Activated CD4-positive, alpha-beta T cell treated with anti-CD3 and anti-CD28 coated beads for 36 hours (primary cell): Measurements from ENCODE around the gene FAM163A. TPM values are rescaled to one million over a fixed set of nuclear protein-coding genes. Genes with fewer than 3 reads are reported as not detected.

Experiments
- ATAC-seq: fragments of 200-7000 bp; cut with Tn5 transposase; one replicate; pipeline ENCODE4 v1.10.0; 2021; ENCODE audit warnings: mild to moderate bottlenecking, moderate library complexity
- CTCF ChIA-PET: fragments of 350-600 bp; sonication (Branson Sonifier 250); formaldehyde crosslinking; loops from one replicate; lab custom pipeline; 2021; ENCODE audit warnings: antibody characterized with exemption; lab: Charles Lee
- POLR2A ChIA-PET: fragments of 350-600 bp; sonication (Branson Sonifier 250); formaldehyde crosslinking; loops from one replicate; lab custom pipeline; 2021; ENCODE audit warnings: antibody characterized with exemption, inconsistent platforms; lab: Charles Lee
- DNase-seq: peaks from one replicate; pipeline ENCODE4 v3.0.0-alpha.2; 2020
- H3K27ac Mint-ChIP-seq: one replicate; pipeline ENCODE4 v1.8.0; 2021; ENCODE audit warnings: mixed read lengths
- H3K27me3 Mint-ChIP-seq: one replicate; pipeline ENCODE4 v1.8.0; 2021; ENCODE audit warnings: mixed read lengths
- H3K36me3 Mint-ChIP-seq: one replicate; pipeline ENCODE4 v1.8.0; 2021; ENCODE audit warnings: low read depth, mixed read lengths
- H3K4me1 Mint-ChIP-seq: one replicate; pipeline ENCODE4 v1.8.0; 2021; ENCODE audit warnings: mixed read lengths
- H3K4me3 Mint-ChIP-seq: one replicate; pipeline ENCODE4 v1.8.0; 2021; ENCODE audit warnings: mild to moderate bottlenecking, moderate library complexity, mixed read lengths
- H3K9me3 Mint-ChIP-seq: one replicate; pipeline ENCODE4 v1.8.0; 2021; ENCODE audit warnings: low read depth, mixed read lengths
- intact Hi-C, 2 experiments: fragments of 100-400 bp; cut with DNase I in 1 of 2; cut with micrococcal nuclease in 1 of 2; formaldehyde crosslinking; loops; one replicate each; pipeline versions ENCODE4 v1.14.2 to v1.15.1; 2022 to 2024; cut with DNase I, micrococcal nuclease
- total RNA-seq, 2 experiments: library from RNA; stranded (reverse); gene quantifications; one replicate each; pipeline ENCODE4 v1.2.3, GENCODE V29; 2021

FAM163A gene
- total RNA-seq, 2 experiments from 2014 or later = not detected

DNA sequence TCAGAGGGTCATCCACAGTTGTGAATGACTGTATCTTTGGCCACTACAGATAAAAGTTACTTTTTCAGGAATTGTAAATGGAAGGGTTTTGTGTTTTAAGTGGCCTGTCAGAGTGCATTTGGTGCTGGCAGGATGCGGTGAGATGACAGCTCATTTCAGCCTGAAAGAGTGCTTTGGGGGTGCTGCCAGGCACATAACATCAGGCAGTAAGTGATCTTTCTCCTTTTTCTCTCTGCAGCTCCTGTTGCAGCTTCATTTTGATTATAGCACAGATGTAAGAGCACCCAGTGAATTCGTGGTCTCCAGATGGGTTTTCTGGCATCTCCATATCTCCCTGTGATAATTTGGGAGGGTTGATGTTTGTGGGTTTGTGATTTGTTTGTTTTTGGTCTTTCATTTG is 14.8 kb upstream of the FAM163A start:
- no peaks in the 10 kb centered on the region for H3K9me3 Mint-ChIP-seq
- peaks cover 10% of the 10 kb centered on the region for H3K27me3 Mint-ChIP-seq
- intact Hi-C loops = no loop called here
- H3K4me3 Mint-ChIP-seq = no peak overlapping the region
- H3K4me1 Mint-ChIP-seq = no peaks in the 10 kb centered on the region
- H3K27ac Mint-ChIP-seq = no peak overlapping the region
- DNase-seq (no peak), ATAC-seq (no peak)
- ChIA-PET CTCF (interaction anchor here (0.6 to 3.7 kb wide), 4 partner anchors 22 to 1226 kb away, joined by 3 to 17 read pairs (median 7); no protein-coding TSS in a partner anchor), POLR2A (no interaction called here)
- H3K36me3 Mint-ChIP-seq = no peaks in the 10 kb centered on the region

- ChIA-PET CTCF (interaction anchor here (1.2 to 2.9 kb wide), 5 partner anchors 20 to 85 kb away, joined by 3 to 11 read pairs (median 6); no protein-coding TSS in a partner anchor), POLR2A (no interaction called here)
- Mint-ChIP-seq H3K4me3 (no peak overlapping the region), H3K36me3 (no peaks in the 10 kb centered on the region), H3K27ac (no peak overlapping the region), H3K27me3 (peaks cover 10% of the 10 kb centered on the region), H3K9me3 (no peaks in the 10 kb centered on the region), H3K4me1 (no peaks in the 10 kb centered on the region)
- ATAC-seq = no peak
- DNase-seq = no peak
- intact Hi-C loops = no loop called here
Observed at GRCh38 chr1:179729881-179730280, 13.2 kb upstream of the FAM163A start.

- Mint-ChIP-seq H3K4me3 (no peak overlapping the region), H3K9me3 (no peaks in the 10 kb centered on the region), H3K36me3 (no peaks in the 10 kb centered on the region), H3K4me1 (no peaks in the 10 kb centered on the region), H3K27ac (no peak overlapping the region), H3K27me3 (peaks cover 15% of the 10 kb centered on the region)
- intact Hi-C loops = no loop called here
- DNase-seq (no peak), ATAC-seq (no peak)
- ChIA-PET POLR2A (interaction anchor here (0.7 kb wide), 1 partner anchor 794 kb away, joined by 4 read pairs; no protein-coding TSS in a partner anchor), CTCF (interaction anchor here (0.9 to 3.0 kb wide), 5 partner anchors 10 to 83 kb away, joined by 3 to 12 read pairs (median 6); no protein-coding TSS in a partner anchor)
Observed at GRCh38 chr1:179731643-179732042, 11.4 kb upstream of the FAM163A start.

- no peak for DNase-seq
- no peaks in the 10 kb centered on the region for H3K4me1 Mint-ChIP-seq
- ATAC-seq = no peak
- intact Hi-C loops = no loop called here
- peak overlapping the region; percentile 23 for H3K4me3 Mint-ChIP-seq
- H3K27ac Mint-ChIP-seq = no peak overlapping the region
- CTCF ChIA-PET = interaction anchor here (0.8 to 1.1 kb wide), 2 partner anchors 11 to 68 kb away, joined by 3 read pairs; no protein-coding TSS in a partner anchor
- no peaks in the 10 kb centered on the region for H3K9me3 Mint-ChIP-seq
- POLR2A ChIA-PET = no interaction called here
- H3K36me3 Mint-ChIP-seq = no peaks in the 10 kb centered on the region
- peaks cover 56% of the 10 kb centered on the region for H3K27me3 Mint-ChIP-seq
Observed at GRCh38 chr1:179742291-179742690, 800 bp upstream of the FAM163A start.

- H3K27ac Mint-ChIP-seq = no peak overlapping the region
- peaks cover 59% of the 10 kb centered on the region for H3K27me3 Mint-ChIP-seq
- no peak overlapping the region for H3K4me3 Mint-ChIP-seq
- no peak for ATAC-seq
- intact Hi-C loops = no loop called here
- H3K36me3 Mint-ChIP-seq = no peaks in the 10 kb centered on the region
- ChIA-PET POLR2A (no interaction called here), CTCF (interaction anchor here (0.6 kb wide), 2 partner anchors 71 to 164 kb away, joined by 3 read pairs; no protein-coding TSS in a partner anchor)
- no peaks in the 10 kb centered on the region for H3K4me1 Mint-ChIP-seq
- peak; percentile 8 for DNase-seq
- H3K9me3 Mint-ChIP-seq = no peaks in the 10 kb centered on the region
Observed at GRCh38 chr1:179743679-179744400, 749 bp downstream of the FAM163A start.

DNA sequence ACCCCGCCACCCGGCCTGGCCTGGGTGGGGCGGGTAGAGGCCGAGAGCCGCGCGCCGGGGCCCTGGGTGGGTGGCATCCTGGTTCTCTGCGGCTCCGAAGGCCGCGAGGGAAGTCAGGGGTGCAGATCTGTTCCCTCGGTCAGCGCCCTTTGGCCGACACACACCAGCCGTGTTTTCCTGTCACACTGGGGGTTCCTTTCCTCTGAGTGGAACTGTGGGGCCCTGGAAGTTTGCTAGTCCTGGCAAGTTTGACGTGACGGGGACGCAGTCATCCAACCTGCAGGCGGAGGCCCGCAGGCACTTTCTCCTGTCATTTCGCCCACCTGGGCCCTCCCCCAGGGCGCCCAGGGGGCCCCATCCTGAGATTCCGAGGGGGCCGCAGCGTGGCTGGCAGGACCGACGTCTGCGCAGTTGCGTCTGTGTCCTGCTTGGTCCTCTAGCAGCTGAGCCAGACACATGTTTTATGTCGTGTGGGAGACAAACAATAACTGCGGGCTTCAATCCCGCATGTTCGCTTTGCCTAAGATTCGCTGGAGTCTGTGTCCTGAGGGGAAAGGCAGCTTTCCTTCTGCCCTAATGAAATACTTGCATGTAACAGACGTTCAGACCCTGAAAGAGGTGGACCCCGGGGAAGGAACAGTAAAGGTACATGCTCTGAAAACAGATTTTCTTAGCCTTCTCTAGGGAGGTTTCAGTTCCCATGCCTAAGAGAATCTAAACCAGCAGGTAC is 1.5 kb downstream of the FAM163A start:
- DNase-seq (no peak), ATAC-seq (no peak)
- peaks cover 59% of the 10 kb centered on the region for H3K27me3 Mint-ChIP-seq
- H3K4me1 Mint-ChIP-seq = no peaks in the 10 kb centered on the region
- intact Hi-C loops = no loop called here
- no peak overlapping the region for H3K4me3 Mint-ChIP-seq
- ChIA-PET CTCF (no interaction called here), POLR2A (no interaction called here)
- no peaks in the 10 kb centered on the region for H3K36me3 Mint-ChIP-seq
- no peak overlapping the region for H3K27ac Mint-ChIP-seq
- H3K9me3 Mint-ChIP-seq = no peaks in the 10 kb centered on the region

GRCh38 chr1:179745131-179745611 is 2.1 kb downstream of the FAM163A start:
- DNase-seq (no peak), ATAC-seq (no peak)
- Mint-ChIP-seq H3K27me3 (peaks cover 61% of the 10 kb centered on the region), H3K9me3 (no peaks in the 10 kb centered on the region), H3K27ac (no peak overlapping the region), H3K4me1 (no peaks in the 10 kb centered on the region), H3K36me3 (no peaks in the 10 kb centered on the region), H3K4me3 (no peak overlapping the region)
- intact Hi-C loops = no loop called here
- ChIA-PET CTCF (no interaction called here), POLR2A (no interaction called here)

GRCh38 chr1:179745743-179746142 is 2.7 kb downstream of the FAM163A start:
- intact Hi-C loops = no loop called here
- peaks cover 60% of the 10 kb centered on the region for H3K27me3 Mint-ChIP-seq
- H3K27ac Mint-ChIP-seq = no peak overlapping the region
- no peaks in the 10 kb centered on the region for H3K9me3 Mint-ChIP-seq
- CTCF ChIA-PET = no interaction called here
- H3K36me3 Mint-ChIP-seq = no peaks in the 10 kb centered on the region
- ATAC-seq (no peak), DNase-seq (no peak)
- POLR2A ChIA-PET = no interaction called here
- H3K4me3 Mint-ChIP-seq = no peak overlapping the region
- H3K4me1 Mint-ChIP-seq = no peaks in the 10 kb centered on the region

GRCh38 chr1:179747611-179748010 is 4.5 kb downstream of the FAM163A start:
- ChIA-PET CTCF (interaction anchor here (1.9 kb wide), 1 partner anchor 62 kb away, joined by 9 read pairs; no protein-coding TSS in a partner anchor), POLR2A (no interaction called here)
- no peaks in the 10 kb centered on the region for H3K36me3 Mint-ChIP-seq
- intact Hi-C loops = no loop called here
- H3K9me3 Mint-ChIP-seq = no peaks in the 10 kb centered on the region
- peaks cover 45% of the 10 kb centered on the region for H3K27me3 Mint-ChIP-seq
- H3K4me3 Mint-ChIP-seq = no peak overlapping the region
- no peak overlapping the region for H3K27ac Mint-ChIP-seq
- DNase-seq (no peak), ATAC-seq (no peak)
- H3K4me1 Mint-ChIP-seq = no peaks in the 10 kb centered on the region

GRCh38 chr1:179748772-179749171 is 5.7 kb downstream of the FAM163A start:
- Mint-ChIP-seq H3K4me3 (no peak overlapping the region), H3K27me3 (peaks cover 44% of the 10 kb centered on the region), H3K27ac (no peak overlapping the region), H3K9me3 (no peaks in the 10 kb centered on the region), H3K36me3 (no peaks in the 10 kb centered on the region), H3K4me1 (no peaks in the 10 kb centered on the region)
- POLR2A ChIA-PET = no interaction called here
- DNase-seq = no peak
- ATAC-seq = no peak
- CTCF ChIA-PET = no interaction called here
- intact Hi-C loops = no loop called here

- H3K27me3 Mint-ChIP-seq = peaks cover 31% of the 10 kb centered on the region
- H3K36me3 Mint-ChIP-seq = no peaks in the 10 kb centered on the region
- POLR2A ChIA-PET = no interaction called here
- H3K4me1 Mint-ChIP-seq = no peaks in the 10 kb centered on the region
- intact Hi-C loops = no loop called here
- H3K27ac Mint-ChIP-seq = no peak overlapping the region
- no peak for ATAC-seq
- no peak for DNase-seq
- CTCF ChIA-PET = interaction anchor here (1.5 to 1.9 kb wide), 2 partner anchors 59 to 64 kb away, joined by 5 read pairs; no protein-coding TSS in a partner anchor
- no peaks in the 10 kb centered on the region for H3K9me3 Mint-ChIP-seq
- no peak overlapping the region for H3K4me3 Mint-ChIP-seq
Observed at GRCh38 chr1:179750630-179751029, 7.5 kb downstream of the FAM163A start.
